PC-9 (cell line): Measurements from ENCODE around the gene SFTA2. TPM values are rescaled to one million over a fixed set of nuclear protein-coding genes. Genes with fewer than 3 reads are reported as not detected.

Experiments used
- BruUV-seq: library from RNA; stranded (reverse); fragments of 400-500 nt; replicated peaks from 2 replicates; lab custom pipeline; 2021; lab: Mats Ljungman, UMichigan
- CTCF ChIA-PET: fragments of 300-600 bp; sonication (Branson Sonifier 250); formaldehyde crosslinking; loops from one replicate; lab custom pipeline; 2022; ENCODE audit warnings: antibody characterized with exemption; lab: Charles Lee
- POLR2A ChIA-PET: fragments of 300-600 bp; sonication (Branson Sonifier 250); formaldehyde crosslinking; loops from one replicate; lab custom pipeline; 2022; ENCODE audit warnings: antibody characterized with exemption; ENCODE audit not compliant: unreplicated experiment; lab: Charles Lee
- DNase-seq, 2 experiments: peaks; one replicate each; pipeline versions ENCODE4 v3.0.0 to v3.0.0-alpha.2; 2015 to 2022; ENCODE audit warnings: mixed read lengths in 1 of 2
- H2AFZ ChIP-seq: fragments of 200-600 bp; sonication (generic); 2 replicates; pipeline ENCODE4 v1.8.1; 2017; ENCODE audit warnings: antibody characterized with exemption
- H3F3A ChIP-seq: fragments of 200-600 bp; sonication (generic); 2 replicates; pipeline ENCODE4 v1.8.1; 2017; ENCODE audit warnings: antibody characterized with exemption, mild to moderate bottlenecking, low read depth; ENCODE audit not compliant: insufficient read depth
- H3K27ac ChIP-seq: fragments of 200-600 bp; sonication (generic); 2 replicates; pipeline ENCODE4 v1.6.1; 2016; ENCODE audit warnings: mixed run types
- H3K27me3 ChIP-seq: fragments of 200-600 bp; sonication (generic); 2 replicates; pipeline ENCODE4 v1.6.1; 2016; ENCODE audit warnings: low read depth, mixed run types; ENCODE audit not compliant: insufficient read depth
- H3K36me3 ChIP-seq: fragments of 200-600 bp; sonication (generic); 2 replicates; pipeline ENCODE4 v1.6.1; 2016; ENCODE audit warnings: low read depth, mixed run types
- H3K4me1 ChIP-seq: fragments of 200-600 bp; sonication (generic); replicated peaks from 2 replicates; pipeline ENCODE4 v1.6.1; 2016; ENCODE audit warnings: mixed run types; ENCODE audit not compliant: insufficient read depth
- H3K4me2 ChIP-seq: fragments of 200-600 bp; sonication (generic); 2 replicates; pipeline ENCODE4 v1.6.1; 2017; ENCODE audit warnings: mixed run types
- H3K4me3 ChIP-seq: fragments of 200-600 bp; sonication (generic); 2 replicates; pipeline ENCODE4 v1.6.1; 2016; ENCODE audit warnings: mixed run types
- H3K79me2 ChIP-seq: fragments of 200-600 bp; sonication (generic); 2 replicates; pipeline ENCODE4 v1.6.1; 2017; ENCODE audit warnings: low read depth, mixed run types
- H3K9me2 ChIP-seq: fragments of 200-600 bp; sonication (generic); 2 replicates; pipeline ENCODE4 v1.8.1; 2017; ENCODE audit warnings: mild to moderate bottlenecking; ENCODE audit not compliant: insufficient read depth
- H3K9me3 ChIP-seq: fragments of 200-600 bp; sonication (generic); 2 replicates; pipeline ENCODE4 v1.8.1; 2016; ENCODE audit warnings: low read depth; ENCODE audit not compliant: insufficient read depth
- H4K20me1 ChIP-seq: fragments of 200-600 bp; sonication (generic); 2 replicates; pipeline ENCODE4 v1.8.1; 2017; ENCODE audit not compliant: insufficient read depth
- EZH2 ChIP-seq: fragments of 200-600 bp; sonication (generic); IDR thresholded peaks from 2 replicates; pipeline ENCODE4 v1.8.0; 2017; ENCODE audit warnings: antibody characterized with exemption, low read depth
- intact Hi-C: fragments of 100-400 bp; cut with micrococcal nuclease; formaldehyde crosslinking; loops from one replicate; pipeline ENCODE4 v1.10.0; 2022; ENCODE audit not compliant: unreplicated experiment
- total RNA-seq: library from RNA; stranded (reverse); gene quantifications from 2 replicates; pipeline ENCODE4 v1.2.3, GENCODE V29; 2021
- TF ChIP-seq, protein P1 (sequence below): fragments of 200-600 bp; sonication (generic); conservative IDR thresholded peaks from 2 replicates; pipeline ENCODE4 v1.6.1; 2017; ENCODE audit warnings: mixed run types, antibody characterized with exemption, mild to moderate bottlenecking, moderate library complexity

Gene SFTA2
- total RNA-seq, 1 experiment from 2014 or later, result 0.72 TPM

DNA sequence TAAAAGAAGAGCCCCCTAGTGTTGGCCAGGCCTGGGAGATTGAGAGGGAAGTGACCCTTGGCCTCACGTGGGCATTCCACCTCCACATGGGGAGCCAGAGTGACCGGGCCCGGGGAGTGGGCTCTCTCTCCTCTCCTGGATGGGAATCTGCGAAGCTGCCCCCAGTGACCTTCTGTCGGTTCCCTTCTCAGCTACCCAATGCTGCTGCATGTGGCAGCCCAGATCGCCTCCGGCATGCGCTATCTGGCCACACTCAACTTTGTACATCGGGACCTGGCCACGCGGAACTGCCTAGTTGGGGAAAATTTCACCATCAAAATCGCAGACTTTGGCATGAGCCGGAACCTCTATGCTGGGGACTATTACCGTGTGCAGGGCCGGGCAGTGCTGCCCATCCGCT, 34.1 kb downstream of the SFTA2 start:
- TF ChIP-seq, protein P1, sequence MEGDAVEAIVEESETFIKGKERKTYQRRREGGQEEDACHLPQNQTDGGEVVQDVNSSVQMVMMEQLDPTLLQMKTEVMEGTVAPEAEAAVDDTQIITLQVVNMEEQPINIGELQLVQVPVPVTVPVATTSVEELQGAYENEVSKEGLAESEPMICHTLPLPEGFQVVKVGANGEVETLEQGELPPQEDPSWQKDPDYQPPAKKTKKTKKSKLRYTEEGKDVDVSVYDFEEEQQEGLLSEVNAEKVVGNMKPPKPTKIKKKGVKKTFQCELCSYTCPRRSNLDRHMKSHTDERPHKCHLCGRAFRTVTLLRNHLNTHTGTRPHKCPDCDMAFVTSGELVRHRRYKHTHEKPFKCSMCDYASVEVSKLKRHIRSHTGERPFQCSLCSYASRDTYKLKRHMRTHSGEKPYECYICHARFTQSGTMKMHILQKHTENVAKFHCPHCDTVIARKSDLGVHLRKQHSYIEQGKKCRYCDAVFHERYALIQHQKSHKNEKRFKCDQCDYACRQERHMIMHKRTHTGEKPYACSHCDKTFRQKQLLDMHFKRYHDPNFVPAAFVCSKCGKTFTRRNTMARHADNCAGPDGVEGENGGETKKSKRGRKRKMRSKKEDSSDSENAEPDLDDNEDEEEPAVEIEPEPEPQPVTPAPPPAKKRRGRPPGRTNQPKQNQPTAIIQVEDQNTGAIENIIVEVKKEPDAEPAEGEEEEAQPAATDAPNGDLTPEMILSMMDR, result no peak
- TF ChIP-seq EZH2, result no peak
- intact Hi-C loops, result no loop called here
- H3K79me2 ChIP-seq, result no peaks in the 10 kb centered on the region
- ChIA-PET POLR2A (no interaction called here), CTCF (no interaction called here)
- no peaks in the 10 kb centered on the region for H3K9me2 ChIP-seq
- no peaks in the 10 kb centered on the region; the same call in 1 of the 2 replicates for H4K20me1 ChIP-seq
- peaks cover 38% of the 10 kb centered on the region for H3F3A ChIP-seq
- no TSS peak for BruUV-seq
- H3K9me3 ChIP-seq, result no peaks in the 10 kb centered on the region
- no peak for DNase-seq
- H3K27me3 ChIP-seq, result no peaks in the 10 kb centered on the region
- no peaks in the 10 kb centered on the region for H3K4me1 ChIP-seq
- no peak overlapping the region for H3K4me2 ChIP-seq
- no peak overlapping the region for H3K27ac ChIP-seq
- H2AFZ ChIP-seq, result no peak overlapping the region
- H3K4me3 ChIP-seq, result no peak overlapping the region
- H3K36me3 ChIP-seq, result peaks cover 25% of the 10 kb centered on the region

DNA sequence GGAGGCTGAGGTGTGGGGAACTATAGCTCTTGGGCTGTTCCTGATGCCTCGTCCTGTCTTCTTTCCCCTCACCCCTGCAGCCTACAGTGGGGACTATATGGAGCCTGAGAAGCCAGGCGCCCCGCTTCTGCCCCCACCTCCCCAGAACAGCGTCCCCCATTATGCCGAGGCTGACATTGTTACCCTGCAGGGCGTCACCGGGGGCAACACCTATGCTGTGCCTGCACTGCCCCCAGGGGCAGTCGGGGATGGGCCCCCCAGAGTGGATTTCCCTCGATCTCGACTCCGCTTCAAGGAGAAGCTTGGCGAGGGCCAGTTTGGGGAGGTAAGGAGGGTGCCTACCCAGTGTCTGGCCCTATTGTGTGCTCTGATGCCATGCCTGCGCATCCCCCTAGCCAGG, 35.4 kb downstream of the SFTA2 start:
- no peaks in the 10 kb centered on the region for H3K9me2 ChIP-seq
- peaks cover 36% of the 10 kb centered on the region for H3F3A ChIP-seq
- no peaks in the 10 kb centered on the region; the same call in 1 of the 2 replicates for H4K20me1 ChIP-seq
- intact Hi-C loops, result no loop called here
- H3K4me3 ChIP-seq, result no peak overlapping the region
- no peak for TF ChIP-seq EZH2
- TF ChIP-seq, protein P1, result no peak
- H3K79me2 ChIP-seq, result no peaks in the 10 kb centered on the region
- H3K9me3 ChIP-seq, result no peaks in the 10 kb centered on the region
- POLR2A ChIA-PET, result no interaction called here
- DNase-seq, result no peak
- H2AFZ ChIP-seq, result no peak overlapping the region
- CTCF ChIA-PET, result no interaction called here
- H3K36me3 ChIP-seq, result peaks cover 29% of the 10 kb centered on the region
- H3K27ac ChIP-seq, result no peak overlapping the region
- H3K4me2 ChIP-seq, result no peak overlapping the region
- H3K4me1 ChIP-seq, result no peaks in the 10 kb centered on the region
- no TSS peak for BruUV-seq
- H3K27me3 ChIP-seq, result no peaks in the 10 kb centered on the region

DNA sequence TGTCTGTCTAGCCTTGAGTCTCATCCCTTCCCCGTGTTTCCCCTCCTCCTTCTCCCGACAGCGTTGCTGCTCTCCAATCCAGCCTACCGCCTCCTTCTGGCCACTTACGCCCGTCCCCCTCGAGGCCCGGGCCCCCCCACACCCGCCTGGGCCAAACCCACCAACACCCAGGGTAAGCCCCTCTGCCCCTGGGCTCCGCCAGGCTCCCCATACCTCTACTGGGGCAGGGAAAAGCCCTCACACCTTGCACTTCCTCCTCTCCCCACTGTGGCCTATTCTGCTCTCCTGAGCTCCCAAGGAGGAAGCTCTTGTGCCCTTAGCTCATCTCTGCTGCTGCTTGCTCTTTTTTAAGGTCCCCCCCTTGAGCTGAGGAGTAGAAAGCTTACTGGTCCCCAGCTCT, 36.6 kb downstream of the SFTA2 start:
- H3K4me3 ChIP-seq, result no peak overlapping the region
- CTCF ChIA-PET, result interaction anchor here (0.5 kb wide), 1 partner anchor 177 kb away, joined by 3 read pairs; no protein-coding TSS in a partner anchor
- no peaks in the 10 kb centered on the region for H3K9me2 ChIP-seq
- H3K27me3 ChIP-seq, result no peaks in the 10 kb centered on the region
- peaks cover 4% of the 10 kb centered on the region; the same call in 1 of the 2 replicates for H4K20me1 ChIP-seq
- no TSS peak for BruUV-seq
- no peak overlapping the region for H3K4me2 ChIP-seq
- DNase-seq, result no peak
- POLR2A ChIA-PET, result interaction anchor here (0.7 kb wide), 1 partner anchor 175 kb away, joined by 3 read pairs; no protein-coding TSS in a partner anchor
- no peak overlapping the region for H3K27ac ChIP-seq
- peaks cover 2% of the 10 kb centered on the region; the same call in 1 of the 2 replicates for H3K79me2 ChIP-seq
- TF ChIP-seq, protein P1, result no peak
- TF ChIP-seq EZH2, result no peak
- H2AFZ ChIP-seq, result no peak overlapping the region
- intact Hi-C loops, result no loop called here
- H3F3A ChIP-seq, result peaks cover 24% of the 10 kb centered on the region
- peaks cover 30% of the 10 kb centered on the region for H3K36me3 ChIP-seq
- H3K9me3 ChIP-seq, result no peaks in the 10 kb centered on the region
- H3K4me1 ChIP-seq, result no peaks in the 10 kb centered on the region
